Activated T-helper 1 cell treated with anti-CD3 and anti-CD28 coated beads, Interleukin-2, amount 50 U/mL, for 16 hours (primary cell): ENCODE results near the gene DTHD1.

Experiments
- DNase-seq, 2 donors: peaks; one replicate each; pipeline ENCODE4 v3.0.0-alpha.2; 2020; ENCODE audit warnings: low read depth in 1 of 2, low spot score in 1 of 2

Gene DTHD1

GRCh38 chr4:36281384-36282106 lies at the start of gene DTHD1:
DTHD1 (plus strand) TSS chr4:36281616; CDS start chr4:36281759, 143 bp downstream.
- DNase-seq, result no peak

GRCh38 chr4:36233567-36234266 lies 47.7 kb upstream of the DTHD1 start:
- no peak for DNase-seq

DNA sequence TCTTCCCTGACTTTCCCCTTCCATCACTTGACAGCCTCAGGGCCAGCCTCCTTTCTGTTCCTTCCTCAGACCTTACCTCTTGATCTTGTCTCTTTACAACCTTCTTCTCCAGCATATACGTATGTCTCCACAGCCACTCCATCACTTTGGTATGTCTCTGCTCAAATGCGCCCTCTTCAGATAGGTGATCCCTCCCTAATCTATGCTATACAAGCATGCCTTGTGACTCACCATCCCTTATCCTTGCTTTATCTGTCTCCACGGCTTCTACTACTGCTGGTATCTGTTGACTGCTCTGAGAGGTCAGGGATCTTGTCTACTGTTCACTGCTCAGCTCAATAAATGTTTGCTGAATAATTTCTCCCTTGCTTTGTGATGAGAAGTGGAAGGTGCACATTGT lies 46.1 kb upstream of the DTHD1 start:
- DNase-seq, result no peak

GRCh38 chr4:36236159-36236558 lies 45.3 kb upstream of the DTHD1 start:
- DNase-seq, result no peak

- no peak for DNase-seq
Observed at GRCh38 chr4:36237366-36238313, 43.8 kb upstream of the DTHD1 start.

DNA sequence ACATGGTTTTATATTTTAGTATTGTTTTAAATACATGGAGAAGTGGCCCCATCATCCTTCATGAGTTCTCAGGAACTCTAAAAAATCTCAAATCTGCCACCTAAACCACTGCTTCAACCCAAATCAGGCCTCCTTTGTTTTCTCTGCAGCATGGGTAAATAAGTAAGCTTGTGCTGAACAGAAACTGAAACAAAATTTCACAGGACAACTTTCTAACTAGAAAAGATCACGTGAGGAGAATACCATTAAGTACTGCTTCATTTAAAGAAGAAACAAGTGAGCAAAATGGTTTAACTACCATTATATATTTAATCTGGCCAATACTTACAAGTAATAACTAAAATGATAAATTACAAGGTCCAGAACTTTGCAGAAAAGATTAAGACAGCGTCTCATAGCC lies 39.6 kb upstream of the DTHD1 start:
- no peak for DNase-seq

DNA sequence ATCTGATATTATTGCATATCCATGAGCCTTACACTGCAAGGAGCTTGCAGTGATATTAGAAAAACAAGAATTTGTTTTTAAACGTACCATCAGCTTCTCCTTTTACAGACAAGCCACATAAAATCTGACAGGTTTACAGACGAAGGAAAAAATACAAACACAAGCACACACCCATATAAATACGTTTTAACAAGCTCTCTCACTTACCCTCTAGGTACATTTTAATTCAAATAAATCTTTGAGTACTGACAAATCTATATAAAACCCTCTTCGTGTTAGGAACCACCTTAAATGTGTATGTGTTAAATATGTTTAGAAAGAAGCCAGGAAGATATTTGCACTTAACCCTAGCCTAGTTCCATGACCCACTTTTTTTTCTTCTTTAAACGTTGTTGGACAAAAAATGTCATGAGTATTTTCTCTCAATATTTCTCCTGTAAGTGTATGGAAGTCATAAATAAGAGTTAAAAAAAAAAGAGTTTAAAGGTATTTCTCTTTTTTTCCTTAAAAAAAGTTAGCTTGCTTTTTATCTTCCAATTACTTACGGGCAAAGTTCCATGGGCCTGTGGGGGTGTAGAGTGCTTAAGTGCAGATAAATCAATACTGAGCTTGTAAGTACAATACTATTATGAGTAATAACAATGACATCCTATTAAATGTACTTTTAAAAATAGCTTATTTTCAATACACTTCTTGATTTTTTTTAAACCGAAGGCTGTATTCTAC lies 38.6 kb upstream of the DTHD1 start:
- no peak for DNase-seq

- peak in 1 of 2 donors; percentile 40 for DNase-seq
Observed at GRCh38 chr4:36243355-36244256, 37.8 kb upstream of the DTHD1 start.

GRCh38 chr4:36244257-36245082 lies 36.9 kb upstream of the DTHD1 start, which contains the start of gene ARAP2:
ARAP2 (minus strand) TSS chr4:36244514; CDS start chr4:36229486, 15,028 bp downstream.
- peak; percentile 34 to 73 for DNase-seq

GRCh38 chr4:36249610-36250009 lies 31.8 kb upstream of the DTHD1 start:
- no peak for DNase-seq

GRCh38 chr4:36251983-36252382 lies 29.4 kb upstream of the DTHD1 start:
- DNase-seq, result no peak

GRCh38 chr4:36254371-36254770 lies 27.0 kb upstream of the DTHD1 start:
- DNase-seq, result no peak

DNA sequence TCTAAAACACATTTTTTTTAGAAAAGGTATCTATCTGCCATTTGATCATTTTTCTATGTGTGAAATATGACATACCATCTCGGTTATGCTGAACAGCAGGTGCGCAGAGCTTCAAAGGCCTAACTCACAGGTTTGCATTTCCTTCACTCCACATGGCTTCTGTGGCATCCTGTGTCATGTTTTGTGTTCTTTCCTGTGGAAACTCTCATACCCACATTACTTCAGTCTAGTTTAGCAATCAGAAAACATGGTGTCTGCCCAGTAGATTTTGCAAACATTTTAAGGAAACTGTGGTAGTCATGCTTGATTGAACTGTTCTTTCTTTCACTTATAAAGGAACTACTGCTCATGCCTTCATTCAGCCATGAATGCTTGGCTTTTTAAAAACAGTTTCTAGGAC lies 25.8 kb upstream of the DTHD1 start:
- peak in 1 of 2 donors; percentile 34 for DNase-seq

DNA sequence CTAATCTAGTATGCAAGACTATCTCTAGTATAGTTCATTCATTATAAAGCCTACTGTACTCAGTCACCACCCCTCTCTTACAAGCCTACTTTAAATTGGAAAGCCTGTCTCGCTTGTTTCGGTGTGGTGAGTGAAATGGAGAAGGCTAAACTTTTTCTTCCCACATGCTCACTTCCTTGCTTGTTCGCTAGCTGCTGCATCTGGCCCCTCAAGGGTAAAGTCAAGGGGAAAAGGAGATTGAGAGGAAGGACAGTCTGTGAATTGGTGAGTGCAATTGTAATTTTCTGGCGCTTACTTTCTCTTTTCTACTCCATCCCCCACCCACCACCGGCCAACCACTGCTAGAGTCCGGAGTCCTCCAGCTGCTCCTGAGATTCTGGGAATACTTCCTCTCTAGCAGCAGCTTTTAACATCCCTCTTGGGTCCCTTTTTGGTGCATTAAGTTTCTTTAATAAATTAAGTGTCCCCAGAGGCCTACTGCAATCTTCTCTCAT lies 25.0 kb upstream of the DTHD1 start:
- no peak for DNase-seq

DNA sequence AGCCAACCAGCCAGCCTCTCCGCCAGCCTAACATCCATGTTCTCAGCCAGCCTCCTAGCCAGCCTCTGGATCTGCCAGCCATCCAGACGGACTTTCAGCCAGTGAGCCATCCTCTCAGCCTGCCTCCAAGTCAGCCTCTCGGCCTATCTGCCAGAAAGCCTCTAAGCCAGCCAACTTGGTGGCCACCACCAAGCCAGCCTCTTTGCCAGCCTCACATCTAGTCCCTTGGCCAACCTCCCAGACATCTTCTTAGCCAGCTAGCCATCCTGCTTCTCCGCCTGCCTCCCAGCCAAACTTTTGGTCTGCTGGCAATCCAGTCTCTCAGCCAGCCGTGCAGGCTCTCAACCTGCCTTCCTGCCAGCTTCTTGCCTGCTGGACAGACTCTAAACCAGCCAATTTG lies 20.7 kb upstream of the DTHD1 start:
- no peak for DNase-seq

GRCh38 chr4:36264207-36264826 lies 17.1 kb upstream of the DTHD1 start:
- no peak for DNase-seq

DNA sequence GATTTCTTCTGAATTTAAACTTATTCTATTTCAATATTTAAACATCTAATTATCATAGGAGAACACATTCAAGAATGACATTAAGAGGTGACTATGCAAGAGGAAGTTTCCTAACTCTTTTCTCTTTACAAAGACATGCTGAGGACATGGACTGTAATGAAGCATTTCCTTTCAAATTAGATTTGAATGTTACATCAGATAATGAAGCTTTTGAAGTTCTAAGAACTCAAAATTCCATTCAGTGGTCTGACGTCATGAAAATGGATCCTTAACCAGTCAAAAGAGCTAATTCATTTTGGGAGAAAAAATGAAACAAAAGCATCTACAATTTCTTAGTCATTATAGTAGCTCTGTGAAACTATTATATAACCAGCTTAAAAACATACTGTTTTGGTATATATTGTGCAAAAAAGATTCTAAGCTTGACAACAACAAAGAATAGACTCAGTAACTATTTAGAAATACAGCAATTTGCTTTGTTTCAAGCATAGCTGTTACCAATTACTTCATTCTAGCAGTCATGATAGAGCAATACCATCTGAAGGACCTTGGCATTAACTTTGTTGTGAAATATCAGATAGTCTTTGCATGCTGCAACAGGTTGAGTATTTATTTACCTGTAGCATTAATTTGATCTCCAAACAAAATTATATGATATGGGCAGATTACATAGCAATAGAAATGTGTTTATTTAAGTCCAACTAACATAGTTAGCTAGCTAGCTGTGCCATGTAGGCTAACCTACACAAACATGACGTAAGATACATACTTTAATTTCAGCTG lies 13.7 kb upstream of the DTHD1 start:
- no peak for DNase-seq

DNA sequence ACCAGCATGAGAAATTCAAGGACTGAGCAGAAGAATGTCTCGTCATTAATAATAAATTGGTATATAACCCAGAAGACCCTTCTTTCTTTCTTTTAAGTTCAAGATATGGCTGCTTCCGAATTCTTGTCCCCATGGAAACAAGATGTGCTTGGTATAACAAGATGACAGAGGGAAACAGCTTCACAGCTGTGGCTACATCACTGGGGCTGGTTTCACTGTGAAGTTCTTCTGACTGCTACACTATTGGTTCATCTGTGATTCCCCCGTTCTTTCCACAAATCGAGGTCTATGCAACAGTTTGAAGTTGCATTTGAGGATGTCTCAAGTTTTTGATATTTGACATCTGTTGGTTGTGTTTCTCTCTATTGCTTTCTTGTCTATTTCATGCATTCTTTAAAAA lies 12.3 kb upstream of the DTHD1 start:
- no peak for DNase-seq
